ENCODE data around the gene MSANTD3.
A peak's percentile ranks its signal among the peaks of the same experiment; 100 is the strongest.
"Not testable (repeated sequence)": the region's sequence is repeated elsewhere in the genome, so short reads cannot be mapped to it uniquely, and the experiment has no call there.

MSANTD3 gene

GRCh38 chr9:100430286-100430940 is 3.5 kb downstream of the MSANTD3 start:
- no peak for DNase-seq

GRCh38 chr9:100431886-100432285 is 4.9 kb downstream of the MSANTD3 start:
- DNase-seq, result no peak

GRCh38 chr9:100432736-100433135 is 5.8 kb downstream of the MSANTD3 start:
- no peak for DNase-seq

- DNase-seq, result no peak
Measured at GRCh38 chr9:100436571-100436970, 9.6 kb downstream of the MSANTD3 start.

- DNase-seq, result peak; percentile 32
Measured at GRCh38 chr9:100437860-100438805, 11.2 kb downstream of the MSANTD3 start.

- no peak for DNase-seq
Measured at GRCh38 chr9:100440071-100440470, 13.1 kb downstream of the MSANTD3 start.

- DNase-seq, result not testable (repeated sequence)
Measured at GRCh38 chr9:100440487-100440886, 13.5 kb downstream of the MSANTD3 start.

GRCh38 chr9:100441911-100442361 is 15.0 kb downstream of the MSANTD3 start:
- no peak for DNase-seq

GRCh38 chr9:100443781-100444768 is 17.1 kb downstream of the MSANTD3 start:
- DNase-seq, result no peak

- no peak for DNase-seq
Measured at GRCh38 chr9:100445161-100445902, 18.4 kb downstream of the MSANTD3 start.

- DNase-seq, result no peak
Measured at GRCh38 chr9:100445903-100446549, 19.1 kb downstream of the MSANTD3 start.

GRCh38 chr9:100447041-100447440 is 20.1 kb downstream of the MSANTD3 start:
- no peak for DNase-seq

GRCh38 chr9:100448266-100448665 is 21.3 kb downstream of the MSANTD3 start:
- DNase-seq, result no peak

- DNase-seq, result no peak
Measured at GRCh38 chr9:100449420-100449819, 22.5 kb downstream of the MSANTD3 start.

GRCh38 chr9:100452894-100453293 is 26.0 kb downstream of the MSANTD3 start:
- DNase-seq, result no peak

GRCh38 chr9:100455470-100455869 is 28.5 kb downstream of the MSANTD3 start:
- DNase-seq, result no peak

GRCh38 chr9:100457517-100457916 is 30.6 kb downstream of the MSANTD3 start:
- DNase-seq, result no peak

GRCh38 chr9:100459963-100460362 is 33.0 kb downstream of the MSANTD3 start:
- no peak for DNase-seq

GRCh38 chr9:100465274-100465673 is 38.3 kb downstream of the MSANTD3 start:
- no peak for DNase-seq

- no peak for DNase-seq
Measured at GRCh38 chr9:100465761-100466160, 38.8 kb downstream of the MSANTD3 start.

GRCh38 chr9:100466171-100466828 is 39.4 kb downstream of the MSANTD3 start:
- DNase-seq, result no peak
